Amniotic stem cell (primary cell): ENCODE data around the gene SH3RF2.
"Not testable (repeated sequence)": the region's sequence is repeated elsewhere in the genome, so short reads cannot be mapped to it uniquely, and the experiment has no call there.

Experiments
- DNase-seq: peaks from one replicate; lab custom pipeline; 2025; lab: John Stamatoyannopoulos, UW

Gene SH3RF2

GRCh38 chr5:145936401-145937131, at the start of gene SH3RF2:
TSS of gene SH3RF2 (plus strand) at chr5:145936578. CDS start at chr5:145937929, 1,351 bp downstream.
- DNase-seq = peak; percentile 54

- DNase-seq = no peak
Observed at GRCh38 chr5:145887217-145887616, 49.2 kb upstream of the SH3RF2 start.

GRCh38 chr5:145887976-145888574, 48.3 kb upstream of the SH3RF2 start:
- DNase-seq = no peak

DNA sequence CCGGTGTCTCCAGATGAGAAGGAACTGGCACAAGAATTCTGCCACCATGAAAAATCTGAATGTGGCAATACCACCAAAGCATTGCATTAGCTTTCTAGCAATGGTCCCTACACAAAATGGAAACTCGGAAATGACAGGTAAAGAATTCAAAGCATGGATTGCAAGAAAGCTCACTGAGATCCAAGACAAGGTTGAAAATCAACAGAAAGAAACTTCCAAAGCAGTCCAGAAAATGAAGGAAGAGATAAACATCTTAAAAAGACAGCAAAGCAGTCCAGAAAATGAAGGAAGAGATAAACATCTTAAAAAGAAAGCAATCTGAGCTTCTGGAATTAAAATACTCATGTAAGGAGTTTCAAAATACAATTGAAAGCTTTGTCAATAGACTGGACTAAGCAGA, 46.8 kb upstream of the SH3RF2 start:
- DNase-seq = no peak

GRCh38 chr5:145891378-145891777, 45.0 kb upstream of the SH3RF2 start:
- not testable (repeated sequence) for DNase-seq

DNA sequence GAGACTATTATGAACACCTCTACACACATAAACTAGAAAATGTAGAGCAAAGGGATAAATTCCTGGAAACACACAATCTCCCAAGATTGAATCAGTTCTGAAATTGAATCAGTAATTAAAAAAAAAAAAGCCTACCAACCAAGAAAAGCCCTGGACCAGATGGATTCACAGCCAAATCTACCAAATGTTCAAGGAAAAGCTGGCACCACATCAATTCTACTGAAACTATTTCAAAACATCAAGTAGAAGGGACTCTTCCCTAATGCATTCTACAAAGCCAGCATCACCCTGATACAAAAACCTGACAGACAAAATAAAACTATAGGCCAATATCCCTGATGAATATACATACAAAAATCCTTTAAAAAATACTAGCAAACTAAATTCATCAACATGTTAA, 38.2 kb upstream of the SH3RF2 start:
- no peak for DNase-seq

DNA sequence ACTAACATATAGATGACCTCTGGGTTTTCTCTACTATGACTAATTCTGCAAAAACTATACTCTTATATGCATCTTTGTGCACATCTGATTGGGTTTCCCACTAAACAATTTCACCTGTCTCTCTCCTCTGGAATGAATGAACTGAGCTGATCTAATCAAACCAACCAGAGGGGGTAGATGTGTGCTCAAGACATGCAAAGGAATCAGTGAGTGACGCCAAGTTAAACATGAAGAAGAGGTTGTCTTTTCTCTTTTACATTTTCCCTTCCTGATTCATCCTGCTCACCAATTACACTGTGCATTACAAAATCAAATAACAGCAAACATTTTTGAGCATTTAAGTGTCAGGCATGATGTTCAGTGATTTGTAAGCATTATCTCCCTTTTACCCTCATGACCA, 34.0 kb upstream of the SH3RF2 start:
- DNase-seq = no peak

DNA sequence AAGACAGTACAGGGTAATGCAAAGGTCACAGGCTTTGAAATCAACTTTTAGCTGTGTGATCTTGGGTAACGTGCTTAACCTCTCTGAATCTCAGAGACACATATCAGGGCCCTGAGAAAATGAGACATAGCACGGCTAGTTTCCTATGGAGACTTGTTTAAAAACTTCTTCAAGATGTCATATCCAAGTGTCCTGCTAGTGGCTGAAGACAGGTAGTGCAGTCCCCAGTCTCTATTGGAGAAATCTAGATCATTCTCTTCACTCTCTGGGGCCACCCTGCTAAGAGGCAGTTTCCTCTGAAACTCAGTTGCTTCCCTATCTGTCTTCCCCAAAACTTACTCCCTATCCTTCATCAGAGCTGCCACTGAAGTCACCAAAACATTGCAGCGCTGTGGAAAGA, 33.3 kb upstream of the SH3RF2 start:
- no peak for DNase-seq

DNA sequence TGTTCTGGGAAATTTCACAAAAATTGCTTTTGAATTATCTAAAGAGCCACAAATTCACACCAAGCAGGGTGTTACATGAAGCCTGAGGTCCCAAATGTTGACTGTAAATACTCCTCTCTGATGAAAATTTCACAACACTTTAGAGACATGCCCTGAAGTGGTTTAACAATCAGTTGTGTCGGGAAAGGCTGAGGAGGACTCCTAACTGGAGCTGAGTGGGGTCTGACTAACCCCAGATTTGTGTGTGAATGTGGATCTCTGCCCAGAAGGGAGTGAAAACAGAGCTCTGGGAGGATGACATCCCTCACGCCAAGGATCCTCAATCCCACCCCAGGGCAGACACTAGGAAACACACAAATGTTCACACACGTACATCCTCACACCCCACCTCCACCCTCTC, 32.5 kb upstream of the SH3RF2 start:
- DNase-seq = no peak

- DNase-seq = no peak
Observed at GRCh38 chr5:145904743-145905142, 31.6 kb upstream of the SH3RF2 start.

DNA sequence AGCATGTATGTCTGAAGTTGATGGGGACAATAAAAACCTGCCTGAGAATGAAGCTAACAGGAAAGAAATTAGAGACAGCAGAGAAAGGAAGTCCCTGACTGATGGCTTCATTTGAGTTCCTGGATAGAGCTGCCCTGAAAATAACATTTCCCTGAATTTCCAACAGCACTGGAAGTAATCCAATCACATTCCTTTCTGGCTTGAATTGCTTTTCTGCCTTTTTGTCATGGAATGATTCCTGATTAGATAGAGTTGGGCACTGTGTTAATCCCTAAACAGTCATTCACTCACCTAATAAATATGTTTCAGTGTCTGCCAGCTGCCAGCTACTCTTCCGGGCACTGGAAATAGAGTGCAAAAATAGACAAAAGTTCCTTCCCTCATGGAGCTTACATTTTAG, 30.0 kb upstream of the SH3RF2 start:
- DNase-seq = no peak

DNA sequence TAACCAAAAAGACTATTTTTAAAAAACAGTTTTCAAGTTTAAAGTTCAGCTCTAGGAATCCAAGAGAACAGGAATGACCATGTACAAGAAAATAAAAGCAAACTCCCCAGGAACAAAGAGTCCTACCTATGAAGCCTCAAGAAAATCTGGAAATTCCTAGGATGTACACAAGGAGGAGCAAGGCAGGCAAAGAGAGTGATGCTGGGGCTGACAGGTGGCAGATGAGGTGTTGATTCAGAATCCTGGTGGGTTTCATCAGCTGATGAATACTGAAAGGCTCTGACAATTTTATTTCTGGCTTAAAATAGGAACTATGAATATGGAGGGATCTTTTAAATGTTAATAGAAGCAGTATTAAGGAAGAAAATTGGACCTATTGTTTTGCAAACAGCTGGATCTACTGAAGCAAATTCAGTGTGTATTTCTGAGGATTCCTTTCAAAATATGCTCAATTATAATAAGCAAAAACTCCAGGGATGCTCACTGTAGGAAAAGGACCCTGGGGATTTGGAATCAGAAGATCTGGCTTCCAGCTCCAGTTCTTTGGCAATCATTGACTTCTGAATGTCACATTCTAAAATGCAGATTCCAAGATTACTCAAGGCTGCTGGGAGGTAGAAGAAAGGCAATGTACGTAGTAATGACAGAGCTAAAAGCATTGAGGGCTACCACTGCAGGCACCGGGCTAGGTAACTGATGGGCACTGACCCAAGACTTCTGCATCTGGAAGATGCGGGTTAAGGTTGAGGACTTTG, 28.0 kb upstream of the SH3RF2 start:
- DNase-seq = no peak

GRCh38 chr5:145911164-145911563, 25.2 kb upstream of the SH3RF2 start:
- DNase-seq = no peak

- DNase-seq = no peak
Observed at GRCh38 chr5:145912019-145912418, 24.4 kb upstream of the SH3RF2 start.

- DNase-seq = no peak
Observed at GRCh38 chr5:145912594-145912993, 23.8 kb upstream of the SH3RF2 start.

DNA sequence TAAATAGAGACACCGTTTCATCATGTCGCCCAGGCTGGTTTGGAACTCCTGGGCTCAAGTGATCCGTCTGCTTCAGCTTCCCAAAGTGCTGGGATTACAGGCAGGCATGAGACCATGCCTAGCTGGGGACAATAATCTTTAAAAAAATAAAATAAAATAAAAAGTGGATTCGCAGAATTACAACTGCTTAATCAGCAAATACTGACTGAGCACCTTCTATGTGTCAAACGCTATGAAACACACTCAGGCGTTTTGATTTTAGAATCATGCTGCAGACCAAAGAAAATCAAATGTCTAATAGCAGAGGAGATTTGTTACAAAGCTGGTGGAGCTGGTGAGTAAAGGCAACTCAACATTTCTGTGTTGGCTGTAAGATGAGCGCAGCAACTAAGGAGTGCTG, 22.7 kb upstream of the SH3RF2 start:
- DNase-seq = no peak

DNA sequence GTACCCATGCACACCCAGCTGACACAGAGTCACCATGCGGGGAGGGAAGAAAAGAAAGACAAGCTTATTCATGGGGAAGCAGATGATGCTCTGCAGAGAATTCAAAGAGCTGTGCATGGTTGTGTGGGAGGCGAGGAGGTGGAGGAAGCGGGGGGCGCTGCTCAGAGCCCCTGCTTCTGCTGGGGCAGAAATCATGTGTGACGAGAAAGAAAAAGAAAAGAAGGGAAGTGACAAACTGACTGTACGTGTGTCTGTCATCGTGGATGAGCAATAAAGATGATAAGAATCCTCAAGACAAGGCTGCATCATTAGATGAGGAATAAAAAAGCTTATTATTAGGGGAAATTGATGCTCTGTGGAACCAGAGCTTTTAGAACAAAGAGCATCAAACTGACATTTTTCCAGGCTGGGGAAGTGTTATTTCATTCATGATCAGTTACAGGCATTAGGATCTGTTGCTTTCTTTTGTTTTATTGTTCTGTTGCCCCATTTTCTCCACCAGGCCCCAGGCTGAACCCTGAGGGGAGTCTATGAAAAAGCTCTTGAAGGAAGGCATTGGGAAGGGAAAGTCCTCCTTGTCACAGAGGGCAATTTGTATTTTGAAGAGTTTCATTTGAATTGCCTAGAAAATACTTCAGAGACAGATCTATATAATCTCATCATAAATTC, 20.3 kb upstream of the SH3RF2 start:
- DNase-seq = no peak

GRCh38 chr5:145917288-145917687, 19.1 kb upstream of the SH3RF2 start:
- DNase-seq = no peak

DNA sequence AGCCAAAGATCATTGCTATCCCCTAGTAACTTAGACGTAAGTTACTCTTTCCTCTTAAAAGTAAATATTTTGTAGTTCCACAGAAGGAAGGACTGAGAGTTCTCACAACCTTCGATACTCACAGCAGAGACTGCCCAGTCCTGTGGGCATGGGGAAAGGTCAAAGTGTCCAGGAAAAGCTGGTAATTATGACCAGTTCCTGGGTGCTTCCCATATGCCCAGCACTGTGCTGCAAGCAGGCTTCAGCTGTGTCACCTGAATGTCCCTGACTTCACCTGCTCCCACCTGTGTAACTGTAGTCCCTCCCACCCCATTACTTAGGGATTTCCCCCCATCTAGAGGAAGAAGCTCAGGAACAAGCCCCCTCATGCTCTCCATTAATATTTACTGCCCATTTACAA, 18.0 kb upstream of the SH3RF2 start:
- DNase-seq = no peak

GRCh38 chr5:145919413-145919812, 17.0 kb upstream of the SH3RF2 start:
- no peak for DNase-seq

GRCh38 chr5:145920542-145921210, 15.7 kb upstream of the SH3RF2 start:
- no peak for DNase-seq

DNA sequence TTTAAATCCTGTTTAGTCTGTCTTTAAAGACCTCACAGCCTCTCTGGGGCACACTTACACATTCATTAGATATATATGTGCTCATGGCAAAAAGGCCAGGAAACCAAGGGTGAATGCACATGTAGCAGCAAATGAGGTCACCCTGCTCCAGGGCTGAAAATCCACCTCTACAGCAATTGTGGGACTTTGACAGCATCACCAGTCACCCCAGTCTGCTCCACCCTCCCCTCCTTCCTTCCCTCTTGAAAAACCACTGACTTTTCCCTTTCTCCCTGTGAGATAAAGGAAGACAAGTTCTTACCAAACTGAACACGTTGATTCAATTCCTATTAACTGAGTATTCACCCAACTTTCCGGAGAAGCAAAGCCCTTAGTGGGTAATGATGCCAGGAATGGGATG, 15.2 kb upstream of the SH3RF2 start:
- DNase-seq = no peak
